Measurements from ENCODE around the gene COL6A3. TPM values are rescaled to one million over a fixed set of nuclear protein-coding genes. Genes with fewer than 3 reads are reported as not detected.

Gene COL6A3
- total and polyA plus RNA-seq, 7 experiments from 2014 or later: 0.02 to 3.1 (median 2.2) TPM

DNA sequence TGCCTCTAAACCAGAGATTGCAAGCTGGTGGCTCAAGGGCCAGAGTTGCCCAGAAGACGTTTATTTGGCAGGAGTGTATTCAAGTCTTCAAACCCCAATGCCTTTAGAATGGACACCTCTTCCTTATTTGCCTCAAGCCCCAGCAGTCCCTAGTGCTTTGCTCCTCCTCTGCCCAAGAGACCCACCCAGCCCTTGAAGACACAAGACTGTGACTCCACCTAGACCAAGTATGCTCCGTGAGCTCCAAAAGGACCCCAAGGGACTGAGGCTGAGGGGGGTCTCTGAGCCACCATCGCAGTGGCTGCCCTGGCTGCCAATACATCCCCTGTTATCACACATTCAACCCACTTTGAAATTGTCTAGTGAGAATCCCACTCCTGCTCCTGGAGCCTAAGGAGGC lies 99.3 kb downstream of the COL6A3 start:
- H3K4me3 ChIP-seq (ENCODE audit: low read length): no peak overlapping the region
- no peaks in the 10 kb centered on the region for H3K4me1 ChIP-seq (ENCODE audit: control insufficient read depth in 2 of 2, insufficient read depth in 2 of 2, low read length in 2 of 2)
- intact Hi-C loops (cut with micrococcal nuclease): no loop called here
- no peak for ATAC-seq
- H3K27me3 Mint-ChIP-seq: peaks cover 0 to 11% (median 2%) of the 10 kb centered on the region in 5 donors
- ChIA-PET POLR2A (no interaction called here), CTCF (no interaction called here)
- no peak overlapping the region for H3K27ac Mint-ChIP-seq
- H3K27ac ChIP-seq (ENCODE audit: low read depth, low read length): no peak overlapping the region
- no peaks in the 10 kb centered on the region for H3K9me3 ChIP-seq (ENCODE audit: control insufficient read depth in 2 of 3, low read length in 3 of 3)
- H3K4me3 Mint-ChIP-seq: no peak overlapping the region
- no peaks in the 10 kb centered on the region for H3K36me3 ChIP-seq (ENCODE audit: control insufficient read depth in 2 of 3, insufficient read depth in 3 of 3, low read length in 3 of 3)
- H3K27me3 ChIP-seq (ENCODE audit: control insufficient read depth in 2 of 2, insufficient read depth in 2 of 2, low read length in 2 of 2): no peaks in the 10 kb centered on the region
- no peaks in the 10 kb centered on the region for H3K36me3 Mint-ChIP-seq
- H3K4me1 Mint-ChIP-seq: peaks cover 0 to 2% (median 0%) of the 10 kb centered on the region in 7 donors
- peaks cover 0 to 1% (median 0%) of the 10 kb centered on the region in 11 donors for H3K9me3 Mint-ChIP-seq
- no peak for DNase-seq

DNA sequence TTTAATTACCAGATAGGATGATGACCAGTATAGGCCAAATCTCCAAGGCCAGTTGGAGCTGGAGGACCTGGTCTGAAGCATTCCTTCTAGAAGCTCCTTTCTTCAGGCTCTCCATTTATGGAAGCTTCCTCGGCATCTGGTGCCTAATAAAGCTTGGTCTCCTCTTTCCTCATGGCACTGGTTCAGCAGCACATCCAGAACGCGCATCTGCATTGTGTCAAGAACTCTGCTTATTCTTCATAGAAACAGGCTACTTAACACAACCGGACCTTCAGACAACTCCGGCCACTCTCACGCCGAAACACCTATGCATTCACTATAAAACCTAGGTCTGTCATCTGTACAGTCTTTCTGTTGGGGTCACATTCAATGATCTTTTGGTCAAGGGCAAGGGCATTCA lies 99.8 kb downstream of the COL6A3 start:
- H3K27me3 Mint-ChIP-seq: peaks cover 0 to 13% (median 4%) of the 10 kb centered on the region in 5 donors
- peaks cover 0 to 1% (median 0%) of the 10 kb centered on the region in 11 donors for H3K9me3 Mint-ChIP-seq
- no peak overlapping the region for H3K4me3 ChIP-seq (ENCODE audit: low read length)
- ChIA-PET CTCF (no interaction called here), POLR2A (no interaction called here)
- ATAC-seq: no peak
- no peak overlapping the region for H3K27ac ChIP-seq (ENCODE audit: low read depth, low read length)
- peaks cover 0 to 2% (median 0%) of the 10 kb centered on the region in 7 donors for H3K4me1 Mint-ChIP-seq
- DNase-seq: no peak
- H3K4me3 Mint-ChIP-seq: no peak overlapping the region
- intact Hi-C loops (cut with micrococcal nuclease): no loop called here
- H3K36me3 ChIP-seq (ENCODE audit: control insufficient read depth in 2 of 3, insufficient read depth in 3 of 3, low read length in 3 of 3): no peaks in the 10 kb centered on the region
- H3K4me1 ChIP-seq (ENCODE audit: control insufficient read depth in 2 of 2, insufficient read depth in 2 of 2, low read length in 2 of 2): no peaks in the 10 kb centered on the region
- H3K36me3 Mint-ChIP-seq: no peaks in the 10 kb centered on the region
- H3K9me3 ChIP-seq (ENCODE audit: control insufficient read depth in 2 of 3, low read length in 3 of 3): no peaks in the 10 kb centered on the region
- no peak overlapping the region for H3K27ac Mint-ChIP-seq
- H3K27me3 ChIP-seq (ENCODE audit: control insufficient read depth in 2 of 2, insufficient read depth in 2 of 2, low read length in 2 of 2): no peaks in the 10 kb centered on the region

DNA sequence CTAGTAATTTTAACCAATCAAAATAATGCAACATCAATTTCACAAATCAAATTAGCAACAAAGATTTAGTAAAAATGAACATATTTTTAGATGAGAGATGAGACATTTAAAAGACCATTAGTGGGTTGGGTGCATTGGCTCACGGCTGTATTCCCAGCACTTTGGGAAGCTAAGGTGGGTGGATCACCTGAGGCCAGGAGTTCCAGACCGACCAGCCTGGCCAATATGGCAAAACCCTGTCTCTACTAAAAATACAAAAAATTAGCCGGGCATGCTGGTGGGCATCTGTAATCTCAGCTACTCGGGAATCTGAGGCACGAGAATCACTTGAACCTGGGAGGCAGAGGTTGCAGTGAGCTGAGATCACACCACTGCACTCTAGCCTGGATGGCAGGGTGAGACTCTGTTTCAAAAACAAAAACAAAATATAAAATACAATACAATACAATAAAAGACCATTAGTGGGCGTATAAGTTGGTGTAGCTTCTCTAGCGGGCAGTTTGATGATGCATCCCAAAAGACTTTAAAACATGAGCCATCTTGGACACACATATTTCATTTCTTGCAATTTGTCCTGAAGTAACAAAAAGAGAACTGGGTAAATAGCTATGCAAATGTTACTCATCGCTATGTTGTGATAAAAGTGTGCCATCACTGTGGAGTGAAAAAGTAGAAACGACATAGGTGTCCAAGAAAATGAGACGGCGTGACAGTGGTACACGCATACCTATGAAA lies 101.8 kb downstream of the COL6A3 start:
- no peaks in the 10 kb centered on the region for H3K9me3 Mint-ChIP-seq
- no peaks in the 10 kb centered on the region for H3K36me3 ChIP-seq (ENCODE audit: control insufficient read depth in 2 of 3, insufficient read depth in 3 of 3, low read length in 3 of 3)
- H3K4me3 ChIP-seq (ENCODE audit: low read length): no peak overlapping the region
- no peaks in the 10 kb centered on the region for H3K27me3 ChIP-seq (ENCODE audit: control insufficient read depth in 2 of 2, insufficient read depth in 2 of 2, low read length in 2 of 2)
- peaks cover 0 to 21% (median 10%) of the 10 kb centered on the region in 5 donors for H3K27me3 Mint-ChIP-seq
- no peaks in the 10 kb centered on the region for H3K4me1 ChIP-seq (ENCODE audit: control insufficient read depth in 2 of 2, insufficient read depth in 2 of 2, low read length in 2 of 2)
- POLR2A ChIA-PET: no interaction called here
- intact Hi-C loops (cut with micrococcal nuclease): no loop called here
- no peaks in the 10 kb centered on the region for H3K9me3 ChIP-seq (ENCODE audit: control insufficient read depth in 2 of 3, low read length in 3 of 3)
- H3K27ac Mint-ChIP-seq: no peak overlapping the region
- no peak for ATAC-seq
- CTCF ChIA-PET: no interaction called here
- peaks cover 0 to under 1% (median 0%) of the 10 kb centered on the region in 7 donors for H3K4me1 Mint-ChIP-seq
- DNase-seq: no peak
- H3K27ac ChIP-seq (ENCODE audit: low read depth, low read length): no peak overlapping the region
- H3K4me3 Mint-ChIP-seq: no peak overlapping the region
- no peaks in the 10 kb centered on the region for H3K36me3 Mint-ChIP-seq

- H3K9me3 ChIP-seq (ENCODE audit: control insufficient read depth in 2 of 3, low read length in 3 of 3): no peaks in the 10 kb centered on the region
- POLR2A ChIA-PET: no interaction called here
- intact Hi-C loops (cut with micrococcal nuclease): no loop called here
- no peaks in the 10 kb centered on the region for H3K27me3 ChIP-seq (ENCODE audit: control insufficient read depth in 2 of 2, insufficient read depth in 2 of 2, low read length in 2 of 2)
- Mint-ChIP-seq H3K4me3 (no peak overlapping the region), H3K27ac (no peak overlapping the region), H3K4me1 (no peaks in the 10 kb centered on the region), H3K27me3 (peaks cover 4 to 21% (median 6%) of the 10 kb centered on the region in 5 donors), H3K36me3 (no peaks in the 10 kb centered on the region), H3K9me3 (no peaks in the 10 kb centered on the region)
- CTCF ChIA-PET: no interaction called here
- H3K27ac ChIP-seq (ENCODE audit: low read depth, low read length): no peak overlapping the region
- H3K4me3 ChIP-seq (ENCODE audit: low read length): no peak overlapping the region
- no peak for DNase-seq
- H3K36me3 ChIP-seq (ENCODE audit: control insufficient read depth in 2 of 3, insufficient read depth in 3 of 3, low read length in 3 of 3): no peaks in the 10 kb centered on the region
- ATAC-seq: no peak
- H3K4me1 ChIP-seq (ENCODE audit: control insufficient read depth in 2 of 2, insufficient read depth in 2 of 2, low read length in 2 of 2): no peaks in the 10 kb centered on the region
Measured at GRCh38 chr2:237310515-237311114, 103.3 kb downstream of the COL6A3 start.

GRCh38 chr2:237309416-237309815 lies 104.5 kb downstream of the COL6A3 start:
- ChIA-PET POLR2A (no interaction called here), CTCF (no interaction called here)
- Histone ChIP-seq H3K4me3 (ENCODE audit: low read length) (no peak overlapping the region), H3K27ac (ENCODE audit: low read depth, low read length) (no peak overlapping the region), H3K27me3 (ENCODE audit: control insufficient read depth in 2 of 2, insufficient read depth in 2 of 2, low read length in 2 of 2) (no peaks in the 10 kb centered on the region), H3K9me3 (ENCODE audit: control insufficient read depth in 2 of 3, low read length in 3 of 3) (no peaks in the 10 kb centered on the region), H3K36me3 (ENCODE audit: control insufficient read depth in 2 of 3, insufficient read depth in 3 of 3, low read length in 3 of 3) (no peaks in the 10 kb centered on the region), H3K4me1 (ENCODE audit: control insufficient read depth in 2 of 2, insufficient read depth in 2 of 2, low read length in 2 of 2) (no peaks in the 10 kb centered on the region)
- intact Hi-C loops (cut with micrococcal nuclease): no loop called here
- DNase-seq (no peak), ATAC-seq (no peak)
- Mint-ChIP-seq H3K4me3 (no peak overlapping the region), H3K27me3 (peaks cover 4 to 21% (median 6%) of the 10 kb centered on the region in 5 donors), H3K9me3 (peaks cover 0 to 4% (median under 1%) of the 10 kb centered on the region in 11 donors), H3K27ac (no peak overlapping the region), H3K4me1 (no peaks in the 10 kb centered on the region), H3K36me3 (peaks cover 0 to 7% (median 0%) of the 10 kb centered on the region in 5 donors)

GRCh38 chr2:237309011-237309410 lies 105.0 kb downstream of the COL6A3 start:
- Mint-ChIP-seq H3K36me3 (peaks cover 0 to 9% (median 0%) of the 10 kb centered on the region in 5 donors), H3K4me1 (no peaks in the 10 kb centered on the region), H3K27ac (no peak overlapping the region), H3K4me3 (no peak overlapping the region), H3K27me3 (peaks cover 4 to 21% (median 6%) of the 10 kb centered on the region in 5 donors), H3K9me3 (peaks cover 0 to 7% (median 3%) of the 10 kb centered on the region in 11 donors)
- no peak for ATAC-seq
- intact Hi-C loops (cut with micrococcal nuclease): no loop called here
- Histone ChIP-seq H3K27me3 (ENCODE audit: control insufficient read depth in 2 of 2, insufficient read depth in 2 of 2, low read length in 2 of 2) (no peaks in the 10 kb centered on the region), H3K27ac (ENCODE audit: low read depth, low read length) (no peak overlapping the region), H3K9me3 (ENCODE audit: control insufficient read depth in 2 of 3, low read length in 3 of 3) (no peaks in the 10 kb centered on the region), H3K36me3 (ENCODE audit: control insufficient read depth in 2 of 3, insufficient read depth in 3 of 3, low read length in 3 of 3) (no peaks in the 10 kb centered on the region), H3K4me1 (ENCODE audit: control insufficient read depth in 2 of 2, insufficient read depth in 2 of 2, low read length in 2 of 2) (no peaks in the 10 kb centered on the region), H3K4me3 (ENCODE audit: low read length) (no peak overlapping the region)
- no peak for DNase-seq
- ChIA-PET POLR2A (no interaction called here), CTCF (no interaction called here)

GRCh38 chr2:237307474-237307873 lies 106.5 kb downstream of the COL6A3 start:
- H3K36me3 Mint-ChIP-seq: peaks cover 0 to 13% (median 4%) of the 10 kb centered on the region in 5 donors
- no peaks in the 10 kb centered on the region for H3K4me1 Mint-ChIP-seq
- H3K27ac Mint-ChIP-seq: no peak overlapping the region
- H3K9me3 Mint-ChIP-seq: peaks cover 0 to 16% (median 6%) of the 10 kb centered on the region in 11 donors
- no peak overlapping the region for H3K4me3 Mint-ChIP-seq
- ATAC-seq (no peak), DNase-seq (no peak)
- no peaks in the 10 kb centered on the region for H3K9me3 ChIP-seq (ENCODE audit: control insufficient read depth in 2 of 3, low read length in 3 of 3)
- no peaks in the 10 kb centered on the region for H3K36me3 ChIP-seq (ENCODE audit: control insufficient read depth in 2 of 3, insufficient read depth in 3 of 3, low read length in 3 of 3)
- no peaks in the 10 kb centered on the region for H3K4me1 ChIP-seq (ENCODE audit: control insufficient read depth in 2 of 2, insufficient read depth in 2 of 2, low read length in 2 of 2)
- CTCF ChIA-PET: no interaction called here
- H3K4me3 ChIP-seq (ENCODE audit: low read length): no peak overlapping the region
- intact Hi-C loops (cut with micrococcal nuclease): no loop called here
- no peaks in the 10 kb centered on the region for H3K27me3 ChIP-seq (ENCODE audit: control insufficient read depth in 2 of 2, insufficient read depth in 2 of 2, low read length in 2 of 2)
- no peak overlapping the region for H3K27ac ChIP-seq (ENCODE audit: low read depth, low read length)
- H3K27me3 Mint-ChIP-seq: peaks cover 4 to 15% (median 6%) of the 10 kb centered on the region in 5 donors
- POLR2A ChIA-PET: no interaction called here

Data from naive thymus-derived CD4-positive, alpha-beta T cell (primary cell).